GDM1 (cell line): ENCODE results near the gene TCF3.
A peak's percentile ranks its signal among the peaks of the same experiment; 100 is the strongest.

Experiments
- DNase-seq: peaks from one replicate; lab custom pipeline; 2025; lab: John Stamatoyannopoulos, UW

Gene TCF3

DNA sequence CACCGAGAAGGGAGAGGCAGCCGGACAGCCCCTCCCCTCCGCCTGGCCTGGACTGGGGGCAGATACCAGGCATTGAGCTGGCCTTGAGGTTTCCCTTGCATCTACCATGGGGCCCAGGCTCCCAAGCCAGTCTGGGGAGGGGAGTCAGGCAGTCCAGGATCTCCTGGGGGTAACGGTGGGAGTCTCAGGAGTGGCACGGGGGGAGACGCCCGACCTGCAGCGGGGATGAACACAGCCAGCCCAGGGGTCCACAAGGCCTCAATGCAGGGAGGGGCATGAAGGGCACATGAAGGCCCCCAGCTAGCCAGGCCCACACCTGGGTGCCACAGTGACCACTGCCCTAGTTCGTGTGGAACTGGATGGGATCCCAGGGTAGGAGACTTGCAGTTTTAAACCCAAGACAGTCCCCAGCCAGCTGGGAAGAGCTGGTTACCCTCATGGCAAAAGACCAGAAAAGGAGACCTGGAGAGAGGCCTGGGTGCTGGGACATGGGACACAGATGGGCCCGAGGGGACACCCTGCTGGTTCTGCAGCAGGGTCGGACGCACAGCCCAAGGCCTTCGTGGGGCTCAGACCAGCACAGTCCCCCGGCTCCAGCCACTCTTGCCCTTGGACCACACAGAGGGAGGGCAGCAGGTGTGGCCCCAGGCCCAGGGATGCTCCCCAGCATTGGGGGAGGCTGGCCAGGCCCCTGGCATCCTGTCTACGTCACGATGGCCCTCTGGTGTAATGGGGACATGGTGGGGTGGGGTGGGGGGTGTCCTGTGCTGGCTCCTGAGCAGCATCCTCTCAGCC, 42.5 kb downstream of the TCF3 start:
- DNase-seq = no peak

DNA sequence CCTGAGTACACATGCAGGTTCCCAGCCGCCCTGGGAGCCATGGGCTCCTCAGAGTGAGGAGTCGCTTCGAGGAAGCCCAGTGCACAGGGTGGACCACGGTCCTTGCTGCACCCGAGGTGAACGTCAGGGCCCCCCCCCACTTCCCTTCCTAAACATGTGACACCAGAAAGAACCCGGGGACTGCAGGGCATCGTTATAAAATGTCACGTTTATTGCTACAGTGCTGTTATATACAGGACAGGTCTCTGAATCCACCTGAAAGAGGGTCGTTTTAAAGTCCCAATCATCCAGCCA, 43.4 kb downstream of the TCF3 start:
- DNase-seq = no peak

DNA sequence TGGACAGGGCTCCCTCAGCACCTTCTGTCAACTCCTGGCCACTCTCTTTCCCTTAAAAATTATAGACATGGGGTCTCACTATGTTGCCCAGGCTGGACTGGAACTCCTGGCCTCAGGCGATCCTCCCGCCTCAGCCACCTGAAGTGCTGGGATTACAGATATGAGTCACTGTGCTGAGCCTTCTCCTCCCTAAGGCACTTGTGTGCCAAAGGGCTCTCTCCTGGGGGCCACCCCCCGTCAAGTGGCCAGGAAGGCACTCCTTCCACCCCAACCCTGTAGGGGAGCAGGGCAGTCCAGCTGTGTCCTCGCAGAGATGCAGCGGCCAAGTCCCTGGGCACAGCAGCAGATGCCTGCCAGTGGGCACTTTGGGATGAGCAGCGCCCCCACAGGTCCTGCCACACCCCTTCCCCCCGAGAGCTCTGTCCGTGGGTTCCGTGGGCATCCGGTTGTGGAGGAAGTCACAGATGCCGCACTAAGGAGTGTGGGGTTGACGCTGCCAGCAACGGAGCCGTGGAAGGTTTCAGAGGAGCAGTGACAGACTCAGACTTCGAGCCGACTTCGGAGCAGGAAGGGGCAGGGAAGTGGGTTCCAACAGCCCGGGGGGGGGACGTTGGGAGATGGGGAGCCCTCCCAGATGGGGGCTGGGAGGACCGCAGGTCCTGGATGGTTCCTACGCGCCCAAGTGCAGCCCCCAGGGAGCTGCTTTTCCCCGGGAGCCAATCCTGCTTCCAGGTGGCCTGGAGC, 43.9 kb downstream of the TCF3 start:
- peak; percentile 22 for DNase-seq

DNA sequence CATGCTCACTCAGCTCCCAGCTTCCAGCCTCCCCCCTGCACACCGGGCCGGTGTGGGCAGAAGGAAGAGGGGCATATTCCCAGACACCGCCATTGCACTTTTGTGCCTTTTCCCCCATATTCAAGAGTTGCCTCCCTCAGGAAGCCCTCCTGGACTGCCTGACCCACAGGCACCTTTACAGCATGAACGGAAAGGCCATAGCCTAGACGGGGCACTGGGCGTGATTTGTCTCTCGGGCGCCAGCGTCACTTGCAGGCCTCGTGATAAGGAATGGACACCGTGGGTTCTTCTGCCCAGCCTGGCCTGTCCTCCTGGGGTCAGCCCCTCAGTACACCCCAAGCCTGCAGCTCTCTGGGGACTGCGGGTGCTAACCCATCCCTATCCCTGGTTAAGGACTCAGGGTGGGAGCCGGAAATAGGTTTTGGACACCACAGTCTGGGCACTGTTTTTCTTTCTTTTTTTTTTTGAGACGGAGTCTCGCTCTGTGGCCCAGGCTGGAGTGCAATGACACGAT, 46.2 kb downstream of the TCF3 start:
- DNase-seq = no peak

DNA sequence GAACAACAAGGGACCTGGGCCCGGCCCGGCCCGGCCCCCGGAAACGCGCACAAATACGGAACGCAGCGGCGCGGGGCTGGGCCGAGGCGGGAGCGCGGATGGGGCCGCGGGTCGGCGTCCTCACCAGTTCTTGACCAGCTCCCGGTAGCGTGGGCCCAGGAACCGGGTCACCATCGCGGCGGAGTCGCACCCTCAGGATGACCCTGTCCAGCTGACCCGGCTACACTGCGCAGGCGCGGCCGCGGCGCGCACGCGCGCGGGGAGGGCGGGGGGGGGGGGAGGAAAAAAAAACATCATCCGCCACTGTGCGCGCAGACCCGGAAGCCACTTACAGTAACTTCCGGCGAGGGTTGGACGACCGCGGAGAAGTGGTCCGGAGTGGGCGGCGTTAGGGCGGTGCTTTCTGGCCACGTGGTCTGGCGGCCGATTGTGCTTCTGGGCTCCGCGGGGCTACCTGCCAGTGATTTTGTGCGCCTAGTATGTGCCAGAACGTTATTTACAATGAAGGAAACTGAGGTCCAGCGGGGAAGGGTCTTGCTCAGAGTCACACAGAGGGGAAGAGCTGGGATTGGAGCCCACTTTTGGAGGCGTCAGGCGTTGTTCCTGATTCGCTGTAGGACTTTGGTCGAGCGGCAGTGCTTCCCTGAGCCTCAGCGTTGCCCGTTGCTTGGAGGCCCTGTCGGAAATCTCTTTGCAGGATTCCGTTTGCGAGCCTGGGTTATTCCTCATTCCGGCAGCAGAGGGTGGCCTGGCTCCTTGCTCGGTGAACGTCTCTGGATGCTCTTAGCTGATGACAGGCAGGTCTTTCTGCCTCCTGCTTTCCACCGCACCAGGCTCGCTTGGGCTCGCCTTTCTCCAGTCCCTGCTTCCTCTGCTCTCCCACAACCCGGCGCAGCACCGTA, 46.9 kb downstream of the TCF3 start, which contains the start of gene UQCR11:
TSS of gene UQCR11 (minus strand) at position 227 of the 902 bp plus-strand sequence. CDS start at position 174, 53 bp downstream.
- peak; percentile 87 for DNase-seq

DNA sequence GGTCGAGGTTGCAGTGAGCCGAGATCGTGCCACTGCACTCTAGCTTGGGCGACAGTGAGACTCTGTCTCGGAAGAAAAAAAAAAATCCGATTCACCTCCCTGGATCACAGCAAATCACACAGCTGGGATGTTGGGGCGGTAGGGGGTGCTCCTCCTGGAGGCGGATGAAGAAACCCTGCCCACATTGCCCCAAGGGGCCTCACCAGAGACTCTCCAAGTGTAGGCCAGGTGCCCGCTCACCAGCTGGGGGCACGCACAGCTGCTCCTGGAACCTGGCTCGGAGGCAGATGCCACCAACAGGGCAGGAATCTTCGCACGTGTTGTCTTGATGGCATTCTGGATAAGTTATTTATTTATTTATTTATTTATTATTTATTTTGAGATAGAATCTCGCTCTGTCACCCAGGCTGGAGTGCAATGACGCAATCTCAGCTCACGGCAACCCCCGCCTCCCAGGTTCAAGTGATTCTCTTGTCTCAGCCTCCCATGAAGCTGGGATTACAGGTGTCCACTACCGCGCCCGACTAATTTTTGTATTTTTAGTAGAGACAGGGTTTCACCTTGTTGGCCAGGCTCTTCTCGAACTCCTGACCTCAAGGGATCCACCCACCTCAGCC, 50.2 kb downstream of the TCF3 start:
- no peak for DNase-seq

DNA sequence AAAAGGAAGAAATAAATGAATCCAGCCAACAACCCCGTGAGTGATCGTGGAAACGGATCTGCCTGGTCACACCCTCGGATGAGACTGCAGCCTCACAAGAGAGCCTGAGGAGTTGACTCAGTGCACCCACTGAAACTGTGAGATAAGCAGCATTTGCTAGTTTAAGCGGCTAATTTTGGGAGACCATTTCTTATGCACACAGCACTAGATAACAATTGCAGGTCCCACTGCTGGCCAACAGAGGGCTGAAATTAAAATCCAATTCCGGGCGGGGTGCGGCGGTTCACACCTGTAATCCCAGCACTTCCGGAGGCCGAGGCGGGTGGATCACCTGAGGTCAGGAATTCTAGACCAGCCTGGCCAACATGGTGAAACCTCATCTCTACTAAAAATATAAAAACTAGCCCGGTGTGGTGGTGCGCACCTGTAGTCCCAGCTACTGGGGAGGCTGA, 50.8 kb downstream of the TCF3 start:
- DNase-seq = no peak

DNA sequence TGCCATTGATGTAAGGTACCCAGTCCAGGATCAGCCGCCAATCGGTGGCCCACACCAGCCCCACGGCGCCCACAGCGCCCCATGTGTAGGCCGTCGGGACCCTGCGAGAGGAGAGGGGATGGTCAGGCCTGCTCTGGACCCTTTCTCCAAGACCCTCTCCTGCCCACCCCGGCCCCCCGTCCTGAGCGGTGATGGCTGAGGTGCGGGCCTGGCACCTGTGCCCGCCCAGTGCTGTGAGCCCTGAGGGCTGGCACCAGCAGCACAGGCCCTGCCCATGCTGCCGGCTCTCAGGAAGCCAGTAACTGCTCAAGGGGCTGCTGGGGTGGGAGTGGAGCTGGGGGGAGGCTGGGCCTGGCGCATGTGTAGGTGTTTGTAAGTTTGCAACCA, 53.0 kb downstream of the TCF3 start:
- no peak for DNase-seq

DNA sequence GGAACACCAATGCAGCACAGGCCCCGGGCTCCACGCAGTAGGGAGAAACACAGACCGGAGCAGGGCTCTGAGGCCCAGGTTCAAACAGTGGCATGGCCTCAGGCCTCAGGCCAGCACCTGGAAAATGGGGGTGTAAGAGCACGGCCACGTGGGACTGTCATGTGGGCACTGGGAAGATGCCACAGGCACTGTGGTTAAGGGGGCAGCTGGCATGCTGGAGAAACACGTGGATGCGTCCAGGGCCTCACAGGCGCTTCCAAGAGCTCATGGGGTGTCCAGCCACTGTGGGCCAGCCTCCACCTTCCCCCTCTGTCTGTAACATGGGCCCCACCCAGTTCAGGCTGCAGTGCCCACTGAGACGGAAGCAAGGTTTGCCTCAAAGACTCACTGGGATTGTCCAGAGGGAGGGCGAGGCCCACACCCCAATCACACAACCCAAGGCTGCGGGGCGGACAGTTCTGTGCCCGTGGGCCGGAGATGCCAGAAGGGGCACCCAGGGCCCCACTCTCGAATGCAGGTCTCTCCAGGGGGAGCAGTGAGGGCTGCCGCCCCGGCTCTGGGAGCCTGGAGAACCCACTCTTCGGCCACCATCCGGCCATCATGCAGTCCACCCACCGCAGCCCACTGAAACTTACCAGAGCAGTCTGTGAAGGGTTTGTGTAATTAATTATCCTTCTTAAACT, 53.5 kb downstream of the TCF3 start:
- no peak for DNase-seq

DNA sequence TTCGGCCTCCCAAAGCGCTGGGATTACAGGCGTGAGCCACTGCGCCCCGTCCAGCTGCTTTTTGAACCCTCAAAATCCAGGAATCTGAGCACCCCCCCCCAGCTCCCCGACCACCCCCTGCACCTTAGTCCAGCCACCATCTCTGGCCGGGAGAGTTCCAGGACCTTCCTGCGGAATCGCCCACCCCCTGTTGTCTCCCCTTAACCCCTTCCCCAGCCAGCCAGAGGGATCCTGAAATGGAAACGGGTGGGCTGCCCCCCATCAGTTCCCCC, 59.0 kb downstream of the TCF3 start:
- DNase-seq = no peak

DNA sequence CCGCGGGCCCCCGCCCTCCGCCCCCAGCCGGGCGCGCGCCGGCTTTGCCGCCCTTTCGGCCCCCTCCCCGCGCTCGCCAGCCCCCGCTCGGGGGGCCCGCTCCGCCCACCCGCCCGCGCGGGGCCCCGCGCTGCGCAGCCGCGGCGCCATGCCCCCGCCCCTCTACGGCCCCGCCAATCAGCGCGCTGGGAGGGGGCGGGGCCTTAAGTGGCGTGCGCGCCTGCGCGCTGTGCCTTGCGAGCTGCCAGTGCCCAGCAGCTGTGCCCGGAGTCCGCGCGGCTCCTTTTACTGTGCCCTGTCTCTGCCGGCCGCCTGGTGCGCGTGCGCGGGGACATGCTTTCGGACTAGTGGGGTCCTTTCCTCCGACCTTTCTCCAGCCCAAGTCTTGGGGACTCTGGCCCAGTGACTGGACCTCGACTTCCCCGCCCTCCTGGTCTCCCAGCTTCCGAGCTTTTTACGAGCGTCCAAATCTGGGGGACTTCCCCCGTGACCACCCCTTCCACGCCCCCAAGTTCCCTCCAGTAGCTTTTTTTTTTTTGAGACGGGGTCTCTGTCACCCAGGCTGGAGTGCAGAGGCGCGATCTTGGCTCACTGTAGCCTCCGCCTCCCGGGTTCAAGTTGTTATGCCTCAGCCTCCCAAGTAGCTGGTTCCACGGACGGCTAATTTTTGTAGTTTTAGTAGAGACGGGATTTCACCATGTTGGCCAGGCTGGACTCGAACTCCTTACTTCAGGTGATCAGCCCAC, 59.5 kb downstream of the TCF3 start, which contains the start of gene MBD3:
TSS of gene MBD3 (minus strand) at position 111 of the 746 bp plus-strand sequence. CDS start 234 bp downstream, outside the sequence.
- peak; percentile 91 for DNase-seq

DNA sequence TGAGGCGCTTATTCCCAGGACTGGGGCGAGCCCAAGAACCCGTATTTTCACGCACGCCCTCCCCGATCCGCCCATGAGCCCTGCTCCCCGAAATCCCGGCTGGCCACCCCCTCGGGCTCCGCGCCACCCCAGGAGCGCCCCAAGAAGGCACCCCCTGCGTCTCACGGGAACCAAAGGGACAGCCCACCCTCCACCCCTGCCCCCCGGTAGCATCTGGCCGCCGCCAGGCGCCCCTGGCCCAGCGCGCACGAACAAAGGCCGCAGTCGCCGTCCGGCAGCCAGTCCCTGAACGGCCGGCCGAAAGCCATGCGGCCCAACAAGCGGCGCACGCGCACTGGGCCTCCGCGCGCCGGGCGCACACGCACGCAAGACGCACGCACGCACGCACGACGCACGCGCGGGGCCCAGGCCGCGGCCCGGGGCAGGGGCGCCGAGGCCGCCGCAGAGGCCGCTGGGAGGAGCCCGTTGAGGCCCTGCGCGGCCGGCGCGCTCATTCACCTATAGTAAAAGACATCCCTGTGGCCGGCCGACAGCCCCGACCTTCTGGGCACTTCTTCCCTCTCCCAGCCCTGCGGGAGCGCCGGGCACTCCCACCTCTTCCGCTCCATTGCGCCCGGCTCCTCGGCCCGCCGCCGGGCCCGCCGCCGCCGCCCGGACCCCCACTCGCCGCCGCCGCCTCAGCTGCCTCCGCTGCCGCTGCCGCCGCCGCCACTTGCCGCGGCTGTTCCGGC, 60.2 kb downstream of the TCF3 start:
- DNase-seq = peak; percentile 87

DNA sequence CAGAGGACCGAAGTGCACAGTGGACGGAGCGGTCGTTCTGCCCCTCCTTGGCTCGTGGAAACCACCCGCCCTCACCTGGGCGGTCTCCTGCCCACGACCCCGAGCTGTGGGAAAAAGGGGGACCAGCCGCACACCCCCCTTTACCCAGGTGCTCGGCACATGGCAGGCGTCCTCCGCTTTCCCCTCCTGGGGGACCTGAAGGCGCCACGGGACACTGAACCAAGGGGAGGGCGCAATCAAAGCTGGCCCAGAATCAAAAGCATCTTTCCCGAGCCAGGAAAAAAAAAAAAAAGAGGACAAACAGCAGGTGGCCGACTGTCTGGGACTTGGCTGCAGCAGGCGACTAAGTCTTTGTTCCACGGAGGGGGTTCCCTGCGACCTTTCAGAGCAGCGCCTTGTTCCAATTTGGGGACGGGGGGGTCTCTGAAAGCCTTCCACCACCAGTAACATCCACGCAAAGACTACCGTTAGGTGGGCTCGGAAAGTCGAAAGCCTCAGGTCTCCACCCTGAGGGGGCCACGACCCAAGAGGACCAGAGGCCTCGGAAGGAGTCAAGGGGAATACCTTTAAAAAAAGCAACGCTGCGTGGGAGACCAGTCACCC, 60.9 kb downstream of the TCF3 start:
- DNase-seq = no peak

DNA sequence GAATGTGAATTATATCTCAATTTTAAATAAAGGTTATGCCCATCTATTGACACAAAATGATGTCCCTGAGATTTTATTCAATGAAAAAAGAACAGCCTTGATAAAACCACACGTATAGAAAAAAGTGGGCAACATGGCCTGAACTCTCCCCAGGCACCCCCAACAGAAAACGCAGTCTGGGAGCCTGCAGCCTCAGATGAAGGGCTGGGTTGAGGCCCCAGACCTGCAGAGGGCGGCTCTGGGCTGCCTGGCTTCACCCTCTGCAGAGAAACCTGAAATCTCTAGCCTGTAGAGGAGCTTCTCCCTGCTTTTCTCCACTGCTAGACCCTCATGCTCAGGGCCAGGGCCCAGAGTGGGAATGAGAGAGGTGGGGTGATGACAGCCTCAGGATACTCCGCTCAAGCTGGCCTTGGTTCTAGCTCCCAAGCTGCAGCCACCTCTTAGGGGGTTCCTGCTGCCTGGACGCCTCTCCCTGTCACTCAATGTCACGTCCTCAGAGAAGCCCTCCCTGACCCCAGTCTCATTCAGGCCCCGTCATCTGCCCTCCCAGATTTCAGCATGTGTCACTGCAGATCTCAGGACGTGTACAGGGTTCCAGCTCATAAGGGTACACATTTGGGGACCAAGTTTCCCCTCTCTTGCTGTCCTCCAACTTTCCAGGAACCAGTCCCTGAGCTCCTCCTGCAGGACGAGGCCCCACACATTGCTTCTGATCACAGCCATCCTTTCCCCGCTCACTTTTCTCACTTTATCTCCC, 61.6 kb downstream of the TCF3 start:
- DNase-seq = no peak

DNA sequence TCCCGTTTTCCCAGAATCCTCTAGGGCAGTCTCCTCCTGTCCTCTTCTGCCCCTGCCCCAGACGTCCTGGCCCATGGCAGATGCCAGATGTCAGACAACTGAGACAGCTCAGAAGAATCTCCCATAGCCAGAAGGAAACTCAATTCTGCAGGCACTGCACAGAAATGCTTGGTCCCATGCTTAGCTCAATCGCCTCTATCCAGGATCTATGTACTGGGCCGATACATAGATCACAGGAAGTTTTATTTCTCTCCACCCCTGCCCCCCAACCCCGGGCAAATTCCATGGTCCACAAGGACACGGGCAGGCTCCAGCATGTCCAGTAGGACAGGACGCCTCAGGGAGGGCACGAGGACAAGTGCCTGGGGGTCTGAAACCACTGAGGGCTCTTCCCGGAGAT, 64.5 kb downstream of the TCF3 start:
- no peak for DNase-seq

DNA sequence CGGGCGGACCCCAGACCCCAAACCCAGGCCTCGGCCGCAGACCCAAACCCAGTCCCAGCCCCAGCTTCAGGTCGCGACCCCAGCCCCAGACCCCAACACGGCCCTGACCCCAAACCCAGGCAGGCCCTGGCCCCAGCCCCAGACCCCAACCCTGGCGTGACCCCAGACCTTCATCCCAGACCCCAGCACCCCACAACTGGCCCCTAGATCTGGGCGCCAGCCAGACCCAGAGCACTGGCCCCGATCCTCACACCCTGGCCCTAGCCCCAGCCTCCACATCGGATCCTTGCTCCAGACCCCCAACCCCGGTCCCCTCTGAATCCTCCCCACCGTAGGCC, 67.2 kb downstream of the TCF3 start:
- DNase-seq = no peak

DNA sequence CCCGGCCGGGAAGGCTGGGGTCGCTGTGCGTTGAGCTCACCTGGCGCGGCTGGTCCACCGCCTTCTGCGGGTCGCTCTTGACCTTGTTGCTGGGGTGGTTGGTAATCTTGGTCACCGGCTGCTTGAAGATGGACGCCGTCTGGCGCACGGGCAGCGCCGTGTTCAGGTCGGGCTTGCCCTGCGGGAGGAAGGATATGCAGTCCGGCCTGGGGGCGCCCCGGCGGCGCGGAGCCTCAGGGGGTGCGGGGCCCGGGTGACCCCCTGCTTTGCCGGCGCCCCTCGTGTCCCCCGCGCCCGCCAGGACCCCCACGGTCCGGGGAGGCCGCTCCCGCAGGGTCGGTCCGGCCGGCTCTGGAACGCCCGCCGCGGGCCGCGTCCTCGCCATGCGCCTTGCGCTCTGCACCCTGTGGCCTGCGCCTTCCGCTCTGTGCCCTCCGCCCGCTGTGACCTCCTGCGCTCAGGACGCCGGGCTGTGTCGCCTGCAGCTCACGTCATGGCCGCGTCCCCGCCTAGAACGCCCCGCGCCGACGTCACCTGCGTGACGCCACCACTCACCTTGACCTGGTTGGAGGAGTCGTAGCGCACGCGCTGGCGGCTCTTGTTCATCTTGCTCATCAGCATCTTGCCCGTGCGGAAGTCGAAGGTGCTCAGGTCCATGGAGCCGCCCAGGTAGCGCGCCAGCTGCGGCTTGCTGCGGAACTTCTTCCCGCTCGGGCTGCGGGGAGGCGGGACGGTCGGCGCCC, 67.7 kb downstream of the TCF3 start:
- DNase-seq = no peak

DNA sequence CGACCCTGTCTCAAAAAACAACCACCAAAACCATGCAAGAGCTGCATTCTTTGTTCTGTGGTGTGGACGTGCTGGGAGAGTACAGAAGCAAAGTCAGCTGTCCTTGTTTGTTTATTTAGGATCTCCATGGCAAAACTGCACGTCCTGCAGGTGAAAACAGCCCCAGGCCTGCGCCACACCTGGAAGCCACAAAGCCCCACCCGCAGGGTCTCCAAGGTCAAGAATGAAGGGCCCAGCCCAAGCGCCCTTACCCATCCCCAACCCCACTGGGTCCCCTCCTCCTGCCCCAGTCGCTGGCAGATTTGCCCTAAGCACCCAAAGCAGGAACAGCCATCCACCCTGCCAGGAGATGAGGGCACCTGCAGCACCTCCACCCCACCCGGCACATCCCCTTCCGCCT, 70.2 kb downstream of the TCF3 start:
- DNase-seq = no peak
